GM19395 (cell line): ENCODE results near the gene COLGALT1.
"Not testable (repeated sequence)": the region's sequence is repeated elsewhere in the genome, so short reads cannot be mapped to it uniquely, and the experiment has no call there.

Experiments used
- ATAC-seq: cut with Tn5 transposase; IDR thresholded peaks from one replicate; pipeline ENCODE4 v1.9.1; 2021; ENCODE audit warnings: mild to moderate bottlenecking, moderate library complexity; ENCODE audit not compliant: unreplicated experiment

COLGALT1 gene

GRCh38 chr19:17555480-17555928 lies at the start of gene COLGALT1:
Gene COLGALT1 (plus strand): TSS chr19:17555649. CDS start chr19:17555714, 65 bp downstream.
- ATAC-seq, result peak; percentile 87

- ATAC-seq, result no peak
These were observed 48.7 kb upstream of the COLGALT1 start for GRCh38 chr19:17506745-17507144.

GRCh38 chr19:17508558-17508933 lies 46.9 kb upstream of the COLGALT1 start:
- ATAC-seq, result not testable (repeated sequence)

GRCh38 chr19:17510220-17510993 lies 45.0 kb upstream of the COLGALT1 start:
- ATAC-seq, result no peak

- ATAC-seq, result peak; percentile 61
These were observed 43.5 kb upstream of the COLGALT1 start for GRCh38 chr19:17511724-17512573.

GRCh38 chr19:17512574-17512939 lies 42.9 kb upstream of the COLGALT1 start:
- ATAC-seq, result peak; percentile 8

GRCh38 chr19:17515408-17516149 lies 39.9 kb upstream of the COLGALT1 start:
- ATAC-seq, result no peak

- no peak for ATAC-seq
These were observed 37.6 kb upstream of the COLGALT1 start for GRCh38 chr19:17517898-17518297.

GRCh38 chr19:17518654-17519053 lies 36.8 kb upstream of the COLGALT1 start:
- ATAC-seq, result not testable (repeated sequence)

- no peak for ATAC-seq
These were observed 35.5 kb upstream of the COLGALT1 start for GRCh38 chr19:17519967-17520366.

GRCh38 chr19:17520865-17521264 lies 34.6 kb upstream of the COLGALT1 start:
- no peak for ATAC-seq

GRCh38 chr19:17522988-17523872 lies 32.2 kb upstream of the COLGALT1 start:
- peak; percentile 86 for ATAC-seq

GRCh38 chr19:17524651-17525050 lies 30.8 kb upstream of the COLGALT1 start:
- no peak for ATAC-seq

- ATAC-seq, result no peak
These were observed 30.3 kb upstream of the COLGALT1 start for GRCh38 chr19:17525141-17525540.

- ATAC-seq, result no peak
These were observed 28.5 kb upstream of the COLGALT1 start for GRCh38 chr19:17526922-17527321.

- no peak for ATAC-seq
These were observed 28.1 kb upstream of the COLGALT1 start for GRCh38 chr19:17527326-17527725.

GRCh38 chr19:17528610-17529009 lies 26.8 kb upstream of the COLGALT1 start:
- ATAC-seq, result no peak

GRCh38 chr19:17529239-17530158 lies 25.9 kb upstream of the COLGALT1 start:
- ATAC-seq, result no peak

- ATAC-seq, result no peak
These were observed 24.9 kb upstream of the COLGALT1 start for GRCh38 chr19:17530586-17530985.
